NCI-H82 treated with DMSO at 0.1 percent for 48 hours (cell line): ENCODE measurements around the gene PLA2G7.
"Not testable (repeated sequence)": the region's sequence is repeated elsewhere in the genome, so short reads cannot be mapped to it uniquely, and the experiment has no call there.

ENCODE experiments used
- DNase-seq: peaks from one replicate; lab custom pipeline; 2025; ENCODE audit not compliant: unreplicated experiment; lab: John Stamatoyannopoulos, UW

PLA2G7 gene

GRCh38 chr6:46734867-46735719, at the start of gene PLA2G7:
TSS of gene PLA2G7 (minus strand) at chr6:46735375. CDS start at chr6:46722891, 12,484 bp downstream.
- no peak for DNase-seq

GRCh38 chr6:46784535-46784934, 49.4 kb upstream of the PLA2G7 start:
- no peak for DNase-seq

GRCh38 chr6:46781478-46782378, 46.6 kb upstream of the PLA2G7 start:
- peak; percentile 62 for DNase-seq

- no peak for DNase-seq
These were observed 42.5 kb upstream of the PLA2G7 start for GRCh38 chr6:46777476-46778346.

GRCh38 chr6:46776070-46776712, 41.0 kb upstream of the PLA2G7 start:
- no peak for DNase-seq

GRCh38 chr6:46774736-46775135, 39.6 kb upstream of the PLA2G7 start:
- not testable (repeated sequence) for DNase-seq

- no peak for DNase-seq
These were observed 38.2 kb upstream of the PLA2G7 start for GRCh38 chr6:46773201-46773855.

GRCh38 chr6:46772762-46773161, 37.6 kb upstream of the PLA2G7 start:
- no peak for DNase-seq

GRCh38 chr6:46772016-46772415, 36.8 kb upstream of the PLA2G7 start:
- DNase-seq: no peak

- DNase-seq: no peak
These were observed 29.8 kb upstream of the PLA2G7 start for GRCh38 chr6:46764961-46765360.

- not testable (repeated sequence) for DNase-seq
These were observed 29.1 kb upstream of the PLA2G7 start for GRCh38 chr6:46764280-46764679.

GRCh38 chr6:46763466-46763865, 28.3 kb upstream of the PLA2G7 start:
- DNase-seq: no peak

GRCh38 chr6:46760925-46761324, 25.8 kb upstream of the PLA2G7 start:
- peak; percentile 8 for DNase-seq

- DNase-seq: no peak
These were observed 24.0 kb upstream of the PLA2G7 start for GRCh38 chr6:46758960-46759753.

GRCh38 chr6:46757214-46757596, 22.0 kb upstream of the PLA2G7 start:
- no peak for DNase-seq

- DNase-seq: peak; percentile 36
These were observed 21.5 kb upstream of the PLA2G7 start for GRCh38 chr6:46756469-46757213.

GRCh38 chr6:46755865-46756264, 20.7 kb upstream of the PLA2G7 start:
- DNase-seq: no peak

- DNase-seq: no peak
These were observed 16.5 kb upstream of the PLA2G7 start for GRCh38 chr6:46751658-46752057.
